Left kidney (tissue), 8 donors: ENCODE data around the gene PRMT7. TPM values are rescaled to one million over a fixed set of nuclear protein-coding genes. Genes with fewer than 3 reads are reported as not detected.

Experiments used
- DNase-seq: peaks from one replicate; pipeline ENCODE4 v3.0.0-alpha.2; 2013
- long read RNA-seq, 8 donors: transcript quantifications; one replicate each; lab custom pipeline, GENCODE V29; 2026
- polyA plus RNA-seq: library from polyadenylated mRNA; unstranded; fragments of 120-200 nt; gene quantifications from one replicate; pipeline ENCODE4 v1.2.1, GENCODE V29; 2013; ENCODE audit not compliant: insufficient read length

PRMT7 gene
- polyA plus RNA-seq, result 56.2 TPM
- long read RNA-seq, donor 1, partial matches to known transcripts, result 5 of 7 reads
- long read RNA-seq, donor 1, other reads (novel, unspliced or antisense), result 0 of 7 reads
- long read RNA-seq, donor 2, partial matches to known transcripts, result 0 of 3 reads
- long read RNA-seq, donor 2, other reads (novel, unspliced or antisense), result 0 of 3 reads
- long read RNA-seq, donor 3, partial matches to known transcripts, result 0 of 3 reads
- long read RNA-seq, donor 3, other reads (novel, unspliced or antisense), result 0 of 3 reads
- long read RNA-seq, donor 4, partial matches to known transcripts, result 0 of 1 reads
- long read RNA-seq, donor 4, other reads (novel, unspliced or antisense), result 0 of 1 reads
- long read RNA-seq, donor 5, partial matches to known transcripts, result 0 of 2 reads
- long read RNA-seq, donor 5, other reads (novel, unspliced or antisense), result 0 of 2 reads
- long read RNA-seq, donor 6, partial matches to known transcripts, result 0 of 3 reads
- long read RNA-seq, donor 6, other reads (novel, unspliced or antisense), result 0 of 3 reads
- long read RNA-seq, donor 7, partial matches to known transcripts, result 0 of 2 reads
- long read RNA-seq, donor 7, other reads (novel, unspliced or antisense), result 0 of 2 reads
- long read RNA-seq, donor 8, result 0 reads

- peak; percentile 88 for DNase-seq
Observed at GRCh38 chr16:68310774-68311511, at the start of gene PRMT7, which contains the start of gene SLC7A6OS. TSS of gene PRMT7 (plus strand) at chr16:68311019. CDS start at chr16:68315980, 4,961 bp downstream. TSS of gene SLC7A6OS (minus strand) at chr16:68310946. CDS start at chr16:68310926, 20 bp downstream.

GRCh38 chr16:68263559-68264127, 47.2 kb upstream of the PRMT7 start:
- DNase-seq, result no peak

DNA sequence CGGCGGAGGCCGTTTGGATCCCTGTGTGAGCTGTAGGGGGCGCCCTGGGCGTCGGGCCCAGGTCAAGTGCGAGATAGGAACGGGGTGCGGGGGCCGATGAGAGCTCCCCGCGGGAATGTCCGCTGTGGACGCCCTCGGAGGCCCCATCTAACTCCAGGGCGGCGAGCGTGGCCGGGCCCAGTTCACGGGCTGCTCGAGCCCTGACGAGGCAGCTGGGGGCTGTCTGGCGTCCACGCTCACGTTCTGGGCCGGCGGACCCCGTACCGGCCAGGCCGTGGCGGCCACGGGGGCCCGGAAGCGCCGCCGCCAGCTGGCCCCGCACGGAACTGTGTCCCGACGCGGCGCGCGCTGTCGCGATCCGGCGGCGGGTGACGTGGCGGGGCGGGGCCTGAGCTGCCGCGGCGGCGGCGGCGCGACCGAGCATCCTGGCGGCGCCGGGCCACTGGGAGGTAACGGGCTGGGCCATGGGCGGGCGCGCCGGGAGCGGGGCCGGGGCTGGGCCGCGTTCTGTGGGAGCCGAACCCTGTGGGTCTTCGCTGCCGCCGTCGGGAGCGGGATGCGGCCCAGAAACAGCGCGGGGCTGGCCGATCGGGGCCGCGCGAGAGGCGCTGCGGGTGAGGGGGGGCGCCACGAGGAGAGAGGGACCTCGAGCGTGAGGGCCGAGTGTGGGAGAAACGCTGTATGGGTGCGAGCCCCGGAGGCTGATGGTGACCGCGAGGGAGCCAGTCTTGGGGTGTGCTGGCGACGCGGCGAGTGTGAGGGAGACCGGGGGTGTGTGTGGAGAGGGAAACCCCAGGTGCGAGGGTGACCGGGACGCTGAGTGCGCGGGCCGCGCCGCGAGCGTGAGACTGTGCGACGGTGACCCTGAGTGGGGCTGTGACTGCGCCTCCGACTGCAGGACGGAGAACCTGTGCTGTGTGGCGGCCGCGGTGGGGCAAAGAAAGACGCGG, 46.4 kb upstream of the PRMT7 start, which contains the start of gene SLC7A6:
SLC7A6 (plus strand) TSS at position 399 of the 950 bp plus-strand sequence. CDS start 10,201 bp downstream, outside the sequence.
- peak; percentile 39 for DNase-seq

GRCh38 chr16:68265078-68265920, 45.5 kb upstream of the PRMT7 start:
- no peak for DNase-seq

DNA sequence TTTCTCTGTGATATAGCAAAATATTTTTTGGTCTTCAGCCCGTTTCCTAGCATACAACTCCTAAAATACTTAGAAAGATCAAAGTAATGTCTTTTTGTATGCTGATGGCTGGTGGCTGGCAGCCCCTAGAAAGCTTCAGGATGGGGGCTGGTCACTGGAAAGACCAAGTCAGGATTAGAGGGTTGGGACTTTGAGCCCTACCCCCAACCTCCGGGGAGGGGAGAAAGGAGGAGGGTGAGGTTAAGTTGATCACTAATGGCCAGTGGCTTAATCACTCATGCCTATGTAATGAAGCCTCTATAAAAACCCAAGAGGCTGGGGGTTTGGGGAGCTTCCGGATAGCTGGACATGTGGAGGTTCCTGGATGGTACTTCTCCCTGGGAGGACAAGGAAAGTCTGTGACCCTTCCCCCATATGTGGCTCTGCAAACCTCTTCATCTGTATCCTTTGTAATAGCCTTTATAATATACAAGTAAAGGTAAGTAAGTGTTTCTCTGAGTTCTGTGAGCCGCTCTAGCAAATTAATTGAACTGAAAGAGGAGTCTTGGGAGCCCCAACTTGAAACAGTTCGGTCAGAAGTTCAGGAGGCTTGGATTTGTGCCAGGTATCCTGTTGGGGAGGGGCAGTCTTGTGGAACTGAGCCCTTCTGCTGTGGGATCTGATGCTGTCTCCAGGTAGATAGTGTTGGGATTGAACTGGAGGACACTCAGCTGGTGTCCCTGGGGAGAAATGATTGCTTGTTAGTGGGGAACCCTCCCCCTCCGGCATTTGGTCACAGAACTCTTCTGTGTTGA, 43.0 kb upstream of the PRMT7 start:
- DNase-seq, result no peak

DNA sequence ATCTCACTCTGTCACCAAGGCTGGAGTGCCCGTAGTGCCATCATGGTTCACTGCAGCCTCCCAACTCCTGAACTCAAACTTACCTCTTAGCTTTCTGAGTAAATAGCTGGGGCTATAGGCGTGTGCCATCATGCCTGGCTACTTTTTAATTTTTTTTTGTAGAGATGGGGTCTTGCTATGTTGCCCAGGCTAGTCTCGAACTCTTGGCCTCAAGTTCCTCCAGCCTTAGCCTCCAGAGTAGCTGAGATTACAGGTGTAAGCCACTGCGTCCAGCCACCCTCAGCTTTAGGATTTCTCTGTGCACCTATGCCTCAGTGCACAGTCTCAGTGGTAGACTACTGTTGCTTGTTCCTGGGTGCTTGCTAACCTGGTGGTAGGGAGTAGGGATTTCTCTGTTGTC, 41.0 kb upstream of the PRMT7 start:
- DNase-seq, result no peak

- DNase-seq, result no peak
Observed at GRCh38 chr16:68270353-68270752, 40.5 kb upstream of the PRMT7 start.

DNA sequence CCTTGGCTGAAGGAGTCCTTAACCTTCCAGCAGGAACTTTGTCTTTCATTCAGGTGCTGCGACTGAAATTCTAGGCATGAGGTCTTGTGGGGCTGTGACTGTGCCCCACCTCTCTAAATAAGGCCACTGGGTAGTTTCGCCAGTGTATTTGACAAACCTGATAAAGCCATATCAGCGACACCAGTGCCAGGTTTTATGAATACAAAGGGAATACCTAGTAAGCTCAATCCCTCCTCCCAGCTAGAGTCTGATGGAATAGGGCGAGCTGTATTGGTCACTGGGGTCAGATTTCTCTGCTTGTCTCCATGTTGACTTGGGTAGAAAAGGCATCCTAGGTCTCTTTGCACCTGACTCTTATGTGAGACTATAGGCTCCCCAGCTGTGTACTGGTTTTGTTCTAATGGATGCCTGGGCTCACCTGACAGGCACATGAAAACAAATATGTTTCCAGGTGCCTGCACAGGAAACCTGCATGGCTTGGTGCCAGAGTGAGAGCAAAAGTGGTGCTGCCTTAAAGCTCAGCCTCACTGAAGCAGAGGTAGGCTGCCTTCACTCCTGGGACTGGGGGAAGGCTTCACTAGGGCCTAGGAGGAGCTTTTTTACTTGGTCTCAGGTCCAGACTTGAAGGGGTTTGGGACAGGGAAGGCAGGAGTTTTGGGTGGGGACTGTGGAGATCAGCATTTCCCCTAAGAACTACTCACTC, 38.2 kb upstream of the PRMT7 start:
- DNase-seq, result no peak

- no peak for DNase-seq
Observed at GRCh38 chr16:68273459-68273858, 37.4 kb upstream of the PRMT7 start.

DNA sequence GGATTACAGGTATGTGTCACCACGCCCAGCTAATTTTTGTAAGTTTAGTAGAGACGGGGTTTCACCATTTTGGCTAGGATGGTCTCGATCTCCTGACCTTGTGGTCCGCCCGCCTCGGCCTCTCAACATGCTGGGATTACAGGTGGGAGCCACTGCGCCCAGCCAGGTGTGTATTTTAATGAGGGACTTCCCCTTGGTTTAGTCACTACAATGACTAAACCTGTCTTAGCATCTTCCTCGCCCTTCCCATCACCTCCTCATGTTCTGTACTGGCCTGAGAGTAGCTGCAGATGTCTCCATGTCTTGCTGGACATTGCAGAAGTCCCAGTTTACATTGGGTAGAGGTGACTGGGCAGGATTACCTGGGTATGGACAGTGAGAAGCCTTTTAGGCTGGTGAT, 36.9 kb upstream of the PRMT7 start:
- DNase-seq, result no peak

DNA sequence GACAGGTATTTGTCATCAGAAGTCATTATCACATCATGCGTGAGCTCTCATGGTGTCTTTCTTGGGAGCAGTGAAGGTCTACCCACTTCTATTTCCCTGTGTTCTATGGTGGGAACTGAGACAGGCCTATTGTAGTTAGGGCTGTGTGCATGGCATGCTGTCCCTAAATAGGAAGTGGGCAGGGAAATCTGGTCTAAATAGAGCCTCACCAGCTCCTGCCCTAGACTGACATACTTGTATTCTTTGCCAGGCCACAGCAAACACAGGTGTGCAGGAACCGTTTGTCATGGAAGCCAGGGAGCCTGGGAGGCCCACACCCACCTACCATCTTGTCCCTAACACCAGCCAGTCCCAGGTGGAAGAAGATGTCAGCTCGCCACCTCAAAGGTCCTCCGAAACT, 36.4 kb upstream of the PRMT7 start:
- no peak for DNase-seq

GRCh38 chr16:68275611-68276191, 35.1 kb upstream of the PRMT7 start:
- DNase-seq, result no peak

DNA sequence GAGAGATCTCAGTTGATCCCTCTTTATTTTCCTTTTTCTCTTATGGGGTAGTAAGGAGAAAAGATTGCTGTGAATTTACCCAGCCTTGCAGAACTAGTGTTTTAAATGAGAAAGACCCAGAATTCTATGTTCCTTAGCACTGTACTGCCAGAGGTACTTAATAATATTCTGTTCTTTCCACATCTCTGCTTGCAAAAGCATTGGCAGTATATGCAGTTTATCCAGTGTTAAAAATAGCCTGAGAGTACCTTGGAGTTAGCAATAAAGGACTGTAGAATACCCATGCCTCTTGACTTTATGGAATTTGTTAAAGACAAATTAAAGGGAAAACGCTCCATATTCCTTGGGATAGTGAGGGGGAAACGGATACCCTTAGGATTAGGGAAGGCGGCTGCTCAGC, 34.6 kb upstream of the PRMT7 start:
- DNase-seq, result no peak

DNA sequence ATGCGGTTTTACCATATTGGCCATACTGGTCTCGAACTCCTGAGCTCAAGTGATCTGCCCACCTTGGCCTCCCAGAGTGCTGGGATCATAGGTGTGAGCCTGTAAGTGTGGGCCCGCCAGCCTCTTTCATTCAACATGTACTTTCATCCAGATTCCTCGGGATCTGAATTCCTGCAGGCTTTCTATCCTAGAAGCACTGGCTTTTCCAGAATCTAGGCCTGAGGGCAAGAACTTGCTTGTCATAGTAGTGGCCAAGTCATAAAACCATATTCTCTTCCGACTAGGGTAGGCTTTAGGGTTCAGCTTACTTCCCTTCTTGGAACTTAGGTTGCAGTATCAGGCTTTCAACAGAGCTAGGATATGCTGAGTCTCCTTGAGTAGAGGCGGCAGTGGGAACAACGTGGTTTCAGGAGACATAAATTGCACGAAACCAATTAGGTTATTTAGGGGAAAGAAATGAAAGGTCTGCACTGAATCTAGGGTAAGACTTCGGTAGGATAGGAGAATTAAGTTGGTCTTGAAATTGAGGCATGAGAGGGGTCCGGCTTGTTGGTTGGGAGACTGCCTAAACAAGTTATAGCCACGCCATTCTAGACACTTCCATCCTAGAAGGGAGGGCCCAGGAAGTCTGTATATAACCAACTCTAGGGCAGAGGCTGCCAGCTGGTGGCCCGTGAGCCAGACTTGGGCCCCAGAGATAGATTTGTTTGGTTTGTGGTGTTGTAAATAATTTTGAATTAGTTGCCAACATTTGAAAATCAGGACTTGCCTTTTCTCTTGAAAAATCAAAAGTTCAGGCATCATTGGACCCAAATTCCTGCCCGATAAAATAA, 30.9 kb upstream of the PRMT7 start:
- no peak for DNase-seq

DNA sequence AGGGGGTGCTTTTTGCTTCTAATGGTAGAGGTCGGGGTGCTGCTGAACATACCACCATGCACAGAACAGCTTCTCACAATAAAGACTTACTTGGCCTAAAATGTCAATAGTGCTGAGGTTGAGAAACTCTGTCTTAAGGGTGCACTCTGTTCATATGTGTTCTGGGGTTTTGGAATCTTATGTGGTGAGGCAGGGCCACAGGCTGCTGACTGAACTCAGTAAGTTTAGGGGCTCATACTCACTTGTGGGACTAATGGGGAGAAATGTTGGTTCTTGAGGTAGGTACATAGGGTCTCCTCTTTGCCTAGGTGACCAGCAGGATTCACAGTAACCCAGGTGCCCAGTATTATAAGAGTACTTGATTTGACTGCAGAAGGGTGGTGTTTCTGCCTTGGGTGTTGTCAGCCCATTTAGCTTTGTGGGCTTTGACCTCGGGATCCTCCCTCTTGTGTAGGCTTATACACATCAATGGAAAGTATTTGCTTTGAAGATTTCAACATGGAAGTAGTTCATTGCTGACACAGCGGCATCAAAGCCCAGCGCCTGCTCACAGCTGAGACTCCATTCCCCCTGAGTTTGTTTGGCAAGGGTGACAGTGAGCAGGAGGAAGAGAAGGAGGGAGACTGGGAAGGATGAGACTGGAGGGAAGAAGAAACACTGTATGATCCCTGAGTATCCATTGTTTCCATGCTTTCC, 29.3 kb upstream of the PRMT7 start:
- no peak for DNase-seq

- DNase-seq, result no peak
Observed at GRCh38 chr16:68282064-68282452, 28.8 kb upstream of the PRMT7 start.

GRCh38 chr16:68283346-68283745, 27.5 kb upstream of the PRMT7 start:
- DNase-seq, result no peak
